ENCODE results near the gene THOC6. TPM values are rescaled to one million over a fixed set of nuclear protein-coding genes. Genes with fewer than 3 reads are reported as not detected.
A peak's percentile ranks its signal among the peaks of the same experiment; 100 is the strongest.
"Not testable (repeated sequence)": the region's sequence is repeated elsewhere in the genome, so short reads cannot be mapped to it uniquely, and the experiment has no call there.

THOC6 gene
- total RNA-seq, 1 experiment from 2014 or later = 76.5 TPM

- TF ChIP-seq AR (CRISPR knock-in tag; IDR thresholded peaks at IDR 0.05) (no peak), ATF3 (CRISPR knock-in tag; conservative IDR thresholded peaks at IDR 0.05) (no peak), E2F5 (CRISPR knock-in tag; IDR thresholded peaks at IDR 0.05) (no peak)
Observed at GRCh38 chr16:3071655-3072054, 47.8 kb downstream of the THOC6 start (continued).

GRCh38 chr16:3072148-3072547, 48.3 kb downstream of the THOC6 start:
- DNase-seq (ENCODE audit: low spot score); H3K4me3 Mint-ChIP-seq; POLR2A ChIA-PET; H3K27ac Mint-ChIP-seq; CTCF ChIA-PET; H3K36me3 Mint-ChIP-seq; H3K9me3 Mint-ChIP-seq: not testable (repeated sequence)
- ATAC-seq = peak; percentile 19
- H3K27me3 Mint-ChIP-seq (ENCODE audit: low read depth) = peaks cover 12% of the 10 kb centered on the region
- H3K4me1 Mint-ChIP-seq = peaks cover 33% of the 10 kb centered on the region

- POLR2A ChIA-PET, H3K36me3 Mint-ChIP-seq, H3K4me3 Mint-ChIP-seq, H3K9me3 Mint-ChIP-seq, CTCF ChIA-PET, H3K27ac Mint-ChIP-seq: not testable (repeated sequence)
- H3K27me3 Mint-ChIP-seq (ENCODE audit: low read depth) = peaks cover 12% of the 10 kb centered on the region
- peak; percentile 64 for ATAC-seq
- peaks cover 35% of the 10 kb centered on the region for H3K4me1 Mint-ChIP-seq
- DNase-seq (ENCODE audit: low spot score) = peak; percentile 45
Observed at GRCh38 chr16:3072576-3073263, 48.9 kb downstream of the THOC6 start.

GRCh38 chr16:3073448-3073847, 49.6 kb downstream of the THOC6 start:
- DNase-seq (ENCODE audit: low spot score) (no peak), ATAC-seq (no peak)
- Mint-ChIP-seq H3K9me3 (no peaks in the 10 kb centered on the region), H3K36me3 (no peaks in the 10 kb centered on the region), H3K27ac (no peak overlapping the region), H3K4me3 (no peak overlapping the region), H3K27me3 (ENCODE audit: low read depth) (peaks cover 12% of the 10 kb centered on the region), H3K4me1 (peaks cover 42% of the 10 kb centered on the region)
- ChIA-PET POLR2A (no interaction called here), CTCF (no interaction called here)
- TF ChIP-seq ARID4B (CRISPR knock-in tag; IDR thresholded peaks at IDR 0.05; ENCODE audit: borderline replicate concordance) (no peak), PREB (CRISPR knock-in tag; IDR thresholded peaks at IDR 0.05; ENCODE audit: borderline replicate concordance) (no peak), ZNF232 (CRISPR knock-in tag; IDR thresholded peaks at IDR 0.05) (no peak), SOX15 (CRISPR knock-in tag; IDR thresholded peaks at IDR 0.05) (no peak), NR1H2 (CRISPR knock-in tag; IDR thresholded peaks at IDR 0.05) (no peak), ATF3 (CRISPR knock-in tag; conservative IDR thresholded peaks at IDR 0.05) (no peak), SMAD3 (CRISPR knock-in tag; IDR thresholded peaks at IDR 0.05; ENCODE audit: borderline replicate concordance) (no peak), GRHL2 (CRISPR knock-in tag; IDR thresholded peaks at IDR 0.05; ENCODE audit: insufficient replicate concordance, severe bottlenecking) (no peak), STAT6 (CRISPR knock-in tag; conservative IDR thresholded peaks at IDR 0.05; ENCODE audit: low read depth) (no peak), SMAD4 (CRISPR knock-in tag; IDR thresholded peaks at IDR 0.05) (no peak), ZNF512 (CRISPR knock-in tag; IDR thresholded peaks at IDR 0.05; ENCODE audit: borderline replicate concordance) (no peak)

All from WTC11 (cell line).